HepG2 (cell line): ENCODE results near the gene SLC12A1. TPM values are rescaled to one million over a fixed set of nuclear protein-coding genes. Genes with fewer than 3 reads are reported as not detected.

Source experiments
- ATAC-seq: fragments of 200-7000 bp; cut with Tn5 transposase; 3 replicates; pipeline ENCODE4 v1.9.1; 2020; ENCODE audit warnings: mild to moderate bottlenecking, moderate library complexity
- Bru-seq: library from RNA; stranded (reverse); fragments of 400-500 nt; gene quantifications from one replicate; lab custom pipeline; 2021; lab: Mats Ljungman, UMichigan
- BruChase-seq, 2 experiments: library from RNA; stranded (reverse); fragments of 400-500 nt; gene quantifications; one replicate each; lab custom pipeline; 2021; lab: Mats Ljungman, UMichigan
- BruUV-seq: library from RNA; stranded (reverse); fragments of 400-500 nt; replicated peaks from 2 replicates; lab custom pipeline; 2021; lab: Mats Ljungman, UMichigan
- CTCF ChIA-PET: fragments of 300-600 bp; formaldehyde crosslinking; extraction: SDS; loops from one replicate; lab custom pipeline; 2021; ENCODE audit warnings: low total read pairs, inconsistent platforms, low intra/inter-chr PET ratio; lab: Yijun Ruan, JAX
- POLR2A ChIA-PET: fragments of 350-600 bp; sonication (Branson Sonifier 250); formaldehyde crosslinking; loops from one replicate; lab custom pipeline; 2020; ENCODE audit warnings: antibody characterized with exemption, inconsistent platforms; lab: Yijun Ruan, JAX
- DNase-seq: peaks from one replicate; pipeline ENCODE4 v3.0.0-alpha.2; 2015; ENCODE audit warnings: low spot score
- FAIRE-seq: peaks from 3 replicates; lab custom pipeline; 2011; peaks lifted over from hg19 to GRCh38; lab: Jason Lieb, UNC
- H2AFZ ChIP-seq: one replicate; pipeline ENCODE4 v1.6.1; 2011; ENCODE audit warnings: low read length, inconsistent platforms
- H3K27ac ChIP-seq: fragments of 300-600 bp; 3 replicates; pipeline ENCODE4 v1.8.0; 2011; ENCODE audit warnings: mixed run types, mild to moderate bottlenecking, mixed read lengths, low read length, inconsistent platforms; ENCODE audit not compliant: insufficient read depth; ENCODE audit errors: extremely low read length
- H3K27me3 ChIP-seq, 2 experiments: fragments of 200-600 bp in 1 of 2; 2 replicates in 1 of 2; 3 replicates in 1 of 2; pipeline versions ENCODE4 v1.6.0 to v1.8.0; 2011; ENCODE audit warnings: low read length in 2 of 2, mild to moderate bottlenecking in 2 of 2, moderate library complexity in 2 of 2, inconsistent platforms in 1 of 2; ENCODE audit not compliant: insufficient read depth in 2 of 2, control insufficient read depth in 1 of 2
- H3K36me3 ChIP-seq, 2 experiments: fragments of 200-600 bp in 1 of 2; replicated peaks in 1 of 2; 2 replicates in 1 of 2; 3 replicates in 1 of 2; pipeline versions ENCODE4 v1.5.1 to v1.8.0; 2011; ENCODE audit warnings: low read length in 2 of 2, inconsistent platforms in 1 of 2; ENCODE audit not compliant: insufficient read depth in 2 of 2, control insufficient read depth in 1 of 2
- H3K4me1 ChIP-seq: 2 replicates; pipeline ENCODE4 v1.5.1; 2012; ENCODE audit warnings: low read length, inconsistent platforms; ENCODE audit not compliant: insufficient read depth
- H3K4me2 ChIP-seq: 2 replicates; pipeline ENCODE4 v1.6.0; 2011; ENCODE audit warnings: low read depth, low read length, inconsistent platforms
- H3K4me3 ChIP-seq, 3 experiments: fragments of 200-600 bp in 1 of 3; sonication (generic), shearing (Covaris generic) in 1 of 3; replicated peaks in 1 of 3; 2 replicates each; pipeline ENCODE4 v1.5.1; 2011 to 2016; ENCODE audit warnings: low read length in 3 of 3, inconsistent platforms in 2 of 3, low read depth in 2 of 3, mild to moderate bottlenecking in 2 of 3, control low read depth in 1 of 3, mixed read lengths in 1 of 3; ENCODE audit not compliant: insufficient read depth in 1 of 3
- H3K79me2 ChIP-seq: one replicate; pipeline ENCODE4 v1.6.1; 2011; ENCODE audit warnings: low read length, inconsistent platforms; ENCODE audit not compliant: insufficient read depth
- H3K9ac ChIP-seq: 2 replicates; pipeline ENCODE4 v1.6.0; 2011; ENCODE audit warnings: mild to moderate bottlenecking, low read depth, low read length, inconsistent platforms; ENCODE audit not compliant: insufficient read depth
- H3K9me3 ChIP-seq: 2 replicates; pipeline ENCODE4 v1.5.1; 2012; ENCODE audit warnings: mild to moderate bottlenecking, low read length
- H4K20me1 ChIP-seq: 2 replicates; pipeline ENCODE4 v1.6.0; 2011; ENCODE audit warnings: inconsistent platforms, mild to moderate bottlenecking, low read length, moderate library complexity; ENCODE audit not compliant: insufficient read depth
- ARID3A ChIP-seq: IDR thresholded peaks from 2 replicates; pipeline ENCODE4 v1.6.1; 2012; ENCODE audit warnings: low read depth, low read length, improper control_type of control experiment
- MAFF ChIP-seq: IDR thresholded peaks from 2 replicates; pipeline ENCODE4 v1.6.1; 2011; ENCODE audit warnings: low read depth, low read length, improper control_type of control experiment
- MAFK ChIP-seq, 2 experiments: IDR thresholded peaks in 1 of 2; conservative IDR thresholded peaks in 1 of 2; 2 replicates each; pipeline ENCODE4 v1.6.1; 2011; ENCODE audit warnings: improper control_type of control experiment in 2 of 2, low read length in 2 of 2
- NFE2 ChIP-seq: sonication (generic); formaldehyde crosslinking; IDR thresholded peaks from 2 replicates; pipeline ENCODE4 v1.4.0; 2020; ENCODE audit warnings: missing genetic modification reagents
- YY1 ChIP-seq: IDR thresholded peaks from 2 replicates; pipeline ENCODE4 v1.6.1; 2011; ENCODE audit warnings: low read length, low read depth, moderate library complexity, mild to moderate bottlenecking; ENCODE audit not compliant: insufficient read depth, insufficient replicate concordance
- ZNF160 ChIP-seq: sonication (generic); formaldehyde crosslinking; IDR thresholded peaks from 2 replicates; pipeline ENCODE4 v1.8.0; 2022; ENCODE audit warnings: mild to moderate bottlenecking, inconsistent platforms, missing genetic modification reagents
- ZNF775 ChIP-seq: sonication (generic); formaldehyde crosslinking; IDR thresholded peaks from 2 replicates; pipeline ENCODE4 v1.4.0; 2020; ENCODE audit warnings: missing genetic modification reagents, mild to moderate bottlenecking, moderate library complexity, borderline replicate concordance
- WGBS: methylation state at CpG from one replicate; pipeline ENCODE4 v1.1.6; 2017; ENCODE audit warnings: low lambda C conversion rate; 5-methylcytosine and 5-hydroxymethylcytosine counted together
- in situ Hi-C: cut with HindIII; loops from 2 replicates; pipeline ENCODE4 v1.10.0; 2017; ENCODE audit warnings: low pct_unique_long_range_greater_than_20kb; ENCODE audit not compliant: extremely low pct_ligation_motif_present
- intact Hi-C: fragments of 100-400 bp; cut with micrococcal nuclease; formaldehyde crosslinking; loops from one replicate; pipeline ENCODE4 v1.10.0; 2022; ENCODE audit not compliant: unreplicated experiment
- long read RNA-seq, 2 experiments: library from RNA in 1 of 2; library from polyadenylated mRNA in 1 of 2; stranded (forward) in 1 of 2; unstranded in 1 of 2; transcript quantifications; one replicate each; pipeline ENCODE4 v2.0.0, GENCODE V29; 2019 to 2022
- polyA minus RNA-seq, 3 experiments: library from RNA; depleted of rRNA, polyadenylated mRNA; stranded (reverse); fragments of >200 nt; gene quantifications; 2 replicates each; pipeline ENCODE4 v1.2.3, GENCODE V29; 2011; ENCODE audit warnings: low replicate concordance in 1 of 3
- polyA plus RNA-seq, 8 experiments: library from polyadenylated mRNA; depleted of rRNA in 3 of 8; stranded (reverse) in 7 of 8; unstranded in 1 of 8; fragments of >200 nt; fragmentation: Illumina TruSeq in 4 of 8; extraction: Trizol in 4 of 8; gene quantifications; 2 replicates each; pipeline versions ENCODE4 v1.2.1 to v1.2.3, GENCODE V29; 2011 to 2016; ENCODE audit warnings: low read depth in 4 of 8, missing spikeins in 1 of 8, mixed read lengths in 1 of 8; ENCODE audit not compliant: insufficient read depth in 1 of 8
- total RNA-seq, 5 experiments: library from RNA; depleted of rRNA; stranded (reverse); fragments of >200 nt; fragmentation: Illumina TruSeq; extraction: Trizol; gene quantifications; 2 replicates each; pipeline ENCODE4 v1.2.3, GENCODE V29; 2016; ENCODE audit warnings: low read depth in 1 of 5

Gene SLC12A1
- total RNA-seq (2016; rRNA removed; fragmentation: Illumina TruSeq; extraction: Trizol): not detected in 2 replicates
- total RNA-seq (2016; cell fraction: cytosol; rRNA removed; fragmentation: Illumina TruSeq; extraction: Trizol; ENCODE audit: low read depth): not detected in 2 replicates
- total RNA-seq (2016; cell fraction: insoluble cytoplasmic fraction; rRNA removed; fragmentation: Illumina TruSeq; extraction: Trizol): not detected in 2 replicates
- total RNA-seq (2016; cell fraction: membrane; rRNA removed; fragmentation: Illumina TruSeq; extraction: Trizol): not detected in 2 replicates
- not detected in 2 replicates for total RNA-seq (2016; cell fraction: nucleus; rRNA removed; fragmentation: Illumina TruSeq; extraction: Trizol)
- not detected in 2 replicates for polyA plus RNA-seq (2011; rRNA removed)
- polyA plus RNA-seq (2011; cell fraction: cytosol; rRNA removed): not detected in 2 replicates
- not detected in 2 replicates for polyA plus RNA-seq (2011; cell fraction: nucleus; rRNA removed)
- polyA plus RNA-seq (2012): not detected in 2 replicates
- polyA plus RNA-seq (2016; cell fraction: cytosol; fragmentation: Illumina TruSeq; extraction: Trizol; ENCODE audit: low read depth): not detected in 2 replicates
- not detected in 2 replicates for polyA plus RNA-seq (2016; cell fraction: insoluble cytoplasmic fraction; fragmentation: Illumina TruSeq; extraction: Trizol; ENCODE audit: low read depth)
- not detected in 2 replicates for polyA plus RNA-seq (2016; cell fraction: membrane; fragmentation: Illumina TruSeq; extraction: Trizol; ENCODE audit: low read depth)
- polyA plus RNA-seq (2016; cell fraction: nucleus; fragmentation: Illumina TruSeq; extraction: Trizol; ENCODE audit: insufficient read depth, low read depth): not detected in 2 replicates
- polyA minus RNA-seq (2011; rRNA and poly(A)+ RNA removed; ENCODE audit: low replicate concordance): not detected in 2 replicates
- not detected in 2 replicates for polyA minus RNA-seq (2011; cell fraction: cytosol; rRNA and poly(A)+ RNA removed)
- not detected in 2 replicates for polyA minus RNA-seq (2011; cell fraction: nucleus; rRNA and poly(A)+ RNA removed)
- Bru-seq, nascent RNA: not detected
- BruChase-seq, experiment 1, labeled RNA remaining after a 6-hour chase: not detected
- not detected for BruChase-seq, experiment 2, labeled RNA remaining after a 2-hour chase
- long read RNA-seq, experiment 1: 0 reads
- long read RNA-seq, experiment 2: 0 reads

- in situ Hi-C loops (no loop called here), intact Hi-C loops (no loop called here)
- H3K27me3 ChIP-seq: no peaks in the 10 kb centered on the region; a peak in 1 of 5 replicates
- no peak for ATAC-seq
- no peaks in the 10 kb centered on the region for H3K9me3 ChIP-seq
- no peaks in the 10 kb centered on the region for H3K36me3 ChIP-seq
- ChIA-PET CTCF (no interaction called here), POLR2A (no interaction called here)
- H3K4me3 ChIP-seq: no peak within 1 kb of the TSS
- no peak within 1 kb of the TSS for H3K4me2 ChIP-seq
- no TSS peak for BruUV-seq
- FAIRE-seq: no peak
- H2AFZ ChIP-seq: no peak within 1 kb of the TSS
- no peak for DNase-seq
- TF ChIP-seq ZNF160 (CRISPR knock-in tag): no peak
- no peak within 1 kb of the TSS for H3K9ac ChIP-seq
- H3K27ac ChIP-seq: no peak within 1 kb of the TSS
- H4K20me1 ChIP-seq: no peaks in the 10 kb centered on the region
- 0% methylated on average over 1 of the region's 1 CpG for WGBS
- no peaks in the 10 kb centered on the region for H3K79me2 ChIP-seq
- no peaks in the 10 kb centered on the region for H3K4me1 ChIP-seq
Observed at GRCh38 chr15:48205981-48206380, at the start of gene SLC12A1. SLC12A1 (plus strand) TSS chr15:48206302; CDS start chr15:48207720, 1,418 bp downstream.

DNA sequence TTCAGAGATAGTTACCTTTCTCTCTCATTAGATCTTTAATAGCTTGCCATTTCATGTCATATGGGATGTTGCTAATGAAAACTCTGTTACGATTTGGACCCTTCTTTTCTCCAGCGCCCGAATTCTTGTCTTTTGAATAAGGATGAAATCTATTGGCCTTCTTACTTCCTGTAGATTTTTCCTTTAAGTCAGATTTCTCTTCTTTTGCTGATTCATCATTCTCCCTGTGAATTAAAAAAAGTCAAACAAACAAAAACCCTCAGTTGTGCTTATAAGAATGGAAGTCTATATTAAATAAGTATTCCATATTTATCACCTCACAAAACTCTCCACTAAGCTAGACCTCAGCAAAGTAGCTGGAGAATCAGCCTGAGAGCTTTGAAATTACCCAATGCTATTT lies 37.5 kb upstream of the SLC12A1 start:
- Histone ChIP-seq H3K9ac (no peak overlapping the region), H3K4me3 (no peak overlapping the region), H4K20me1 (no peaks in the 10 kb centered on the region), H3K27me3 (no peaks in the 10 kb centered on the region), H3K79me2 (no peaks in the 10 kb centered on the region), H3K4me2 (no peak overlapping the region), H3K36me3 (no peaks in the 10 kb centered on the region), H2AFZ (no peak overlapping the region), H3K27ac (no peak overlapping the region), H3K9me3 (peaks cover 7% of the 10 kb centered on the region; the same call in 1 of the 2 replicates), H3K4me1 (peaks cover 8% of the 10 kb centered on the region)
- BruUV-seq: no TSS peak
- TF ChIP-seq MAFK (conservative IDR thresholded peaks at IDR 0.05 in 1 of 2, IDR thresholded peaks at IDR 0.05 in 1 of 2; ENCODE audit: low read length in 2 of 2) (peak; percentile 57 to 86), NFE2 (CRISPR knock-in tag) (no peak), ARID3A (no peak), ZNF775 (CRISPR knock-in tag) (no peak), MAFF (peak; percentile 81), YY1 (no peak)
- WGBS: 30% methylated on average over 3 of the region's 3 CpGs
- in situ Hi-C loops (no loop called here), intact Hi-C loops (no loop called here)
- ATAC-seq: no peak
- FAIRE-seq: no peak
- POLR2A ChIA-PET: no interaction called here
- CTCF ChIA-PET: no interaction called here
- no peak for DNase-seq
